Measurements from ENCODE around the gene CBL. TPM values are rescaled to one million over a fixed set of nuclear protein-coding genes. Genes with fewer than 3 reads are reported as not detected.
"Not testable (repeated sequence)": the region's sequence is repeated elsewhere in the genome, so short reads cannot be mapped to it uniquely, and the experiment has no call there.

CBL gene
- total RNA-seq, 1 donor from 2014 or later = 21.6 TPM

DNA sequence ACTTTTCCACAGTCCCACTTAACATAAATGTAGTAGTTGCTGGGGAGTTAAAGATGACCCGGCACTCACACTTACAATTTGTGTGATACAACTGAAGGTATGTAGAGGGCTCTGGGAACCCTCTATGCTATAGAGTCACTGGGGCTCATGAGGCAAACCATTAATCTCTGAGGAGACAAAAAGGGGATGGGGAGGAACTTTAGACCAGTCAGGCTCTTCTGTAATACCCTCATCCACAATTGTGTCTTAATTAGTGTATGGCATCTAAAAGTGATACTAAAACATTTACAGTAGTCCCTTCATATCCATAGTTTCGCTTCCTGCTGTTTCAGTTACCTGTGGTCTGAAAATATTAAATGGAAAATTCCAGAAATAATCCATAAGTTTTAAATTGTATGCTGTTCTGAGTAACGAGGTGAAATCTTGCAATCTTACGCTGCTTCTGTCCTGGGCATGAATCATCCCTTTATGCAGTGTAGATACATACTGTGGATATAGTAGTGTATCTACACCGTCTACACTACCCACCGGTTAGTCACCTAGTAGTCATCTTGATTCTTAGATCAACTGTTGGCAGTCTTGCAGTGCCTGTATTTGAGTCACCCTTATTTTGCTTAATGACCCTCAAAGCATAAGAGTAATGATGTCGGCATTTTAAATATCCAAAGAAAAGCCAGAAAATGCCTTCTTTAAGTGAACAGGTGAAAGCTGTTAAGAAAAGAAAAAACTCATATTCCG lies 12.2 kb downstream of the CBL start:
- H3K4me1 ChIP-seq = no peaks in the 10 kb centered on the region
- no peak overlapping the region for H3K4me3 ChIP-seq
- H3K36me3 ChIP-seq = no peaks in the 10 kb centered on the region
- no peaks in the 10 kb centered on the region for H3K27me3 ChIP-seq
- no peak for TF ChIP-seq CTCF (IDR thresholded peaks at IDR 0.05)
- H3K27ac ChIP-seq = no peak overlapping the region
- intact Hi-C loops (cut with DNase I) = no loop called here
- no peak for DNase-seq (ENCODE audit: low spot score in 2 of 2)
- no peaks in the 10 kb centered on the region for H3K9me3 ChIP-seq

DNA sequence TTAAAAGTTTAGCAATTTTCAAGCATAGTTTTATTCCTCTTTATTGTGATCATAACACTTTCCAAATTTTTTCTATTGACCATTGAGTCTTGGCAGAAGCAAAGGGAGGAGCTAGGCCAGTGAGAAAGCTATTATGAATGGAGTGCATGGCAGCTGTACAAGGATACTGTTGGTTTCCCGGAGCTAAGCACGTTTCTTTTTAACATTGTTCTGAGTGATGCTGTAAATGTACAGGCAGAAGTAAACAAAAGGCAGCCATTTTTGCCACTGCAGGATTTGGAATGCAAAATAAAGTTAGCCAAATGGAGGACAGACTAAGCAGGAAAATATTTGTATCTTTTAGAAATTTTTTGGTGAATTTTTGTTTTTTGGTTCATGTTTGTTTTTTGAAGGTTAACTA lies 16.2 kb downstream of the CBL start:
- Histone ChIP-seq H3K4me1 (no peaks in the 10 kb centered on the region), H3K27ac (no peak overlapping the region)
- intact Hi-C loops (cut with DNase I) = no loop called here

GRCh38 chr11:119222891-119223290 lies 16.8 kb downstream of the CBL start:
- H3K36me3 ChIP-seq = no peaks in the 10 kb centered on the region
- no peak overlapping the region for H3K4me3 ChIP-seq
- H3K27ac ChIP-seq = no peak overlapping the region
- no peak for DNase-seq (ENCODE audit: low spot score in 2 of 2)
- no peak for TF ChIP-seq CTCF (IDR thresholded peaks at IDR 0.05)
- intact Hi-C loops (cut with DNase I) = no loop called here
- H3K27me3 ChIP-seq = no peaks in the 10 kb centered on the region
- no peaks in the 10 kb centered on the region for H3K4me1 ChIP-seq
- no peaks in the 10 kb centered on the region for H3K9me3 ChIP-seq

More for the DNA sequence above, 16.2 kb downstream of the CBL start:
- H3K9me3 ChIP-seq = no peaks in the 10 kb centered on the region
- H3K27me3 ChIP-seq = no peaks in the 10 kb centered on the region
- TF ChIP-seq CTCF (IDR thresholded peaks at IDR 0.05) = no peak
- no peaks in the 10 kb centered on the region for H3K36me3 ChIP-seq
- H3K4me3 ChIP-seq = no peak overlapping the region
- DNase-seq (ENCODE audit: low spot score in 2 of 2) = no peak

DNA sequence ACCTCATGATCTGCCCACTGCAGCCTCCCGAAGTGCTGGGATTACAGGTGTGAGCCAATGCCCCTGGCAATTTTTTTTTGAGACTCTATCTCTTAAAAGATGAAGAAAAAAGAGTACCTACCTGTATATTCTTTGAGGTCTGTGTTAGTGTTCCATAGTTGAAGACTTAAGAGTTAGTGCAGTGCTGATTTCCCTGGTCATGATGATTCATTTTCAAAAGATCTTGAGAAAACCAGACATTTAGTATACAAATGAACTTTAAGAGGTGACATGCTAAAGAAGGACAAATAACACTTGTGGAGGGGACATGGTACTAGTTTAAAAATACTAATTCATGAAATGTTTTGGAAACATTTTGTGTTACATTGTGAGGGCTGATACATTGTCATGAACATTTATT lies 17.7 kb downstream of the CBL start:
- H3K4me3 ChIP-seq = no peak overlapping the region
- H3K36me3 ChIP-seq = no peaks in the 10 kb centered on the region
- TF ChIP-seq CTCF (IDR thresholded peaks at IDR 0.05) = no peak
- intact Hi-C loops (cut with DNase I) = no loop called here
- no peaks in the 10 kb centered on the region for H3K4me1 ChIP-seq
- no peaks in the 10 kb centered on the region for H3K27me3 ChIP-seq
- DNase-seq (ENCODE audit: low spot score in 2 of 2) = no peak
- no peak overlapping the region for H3K27ac ChIP-seq
- no peaks in the 10 kb centered on the region for H3K9me3 ChIP-seq

DNA sequence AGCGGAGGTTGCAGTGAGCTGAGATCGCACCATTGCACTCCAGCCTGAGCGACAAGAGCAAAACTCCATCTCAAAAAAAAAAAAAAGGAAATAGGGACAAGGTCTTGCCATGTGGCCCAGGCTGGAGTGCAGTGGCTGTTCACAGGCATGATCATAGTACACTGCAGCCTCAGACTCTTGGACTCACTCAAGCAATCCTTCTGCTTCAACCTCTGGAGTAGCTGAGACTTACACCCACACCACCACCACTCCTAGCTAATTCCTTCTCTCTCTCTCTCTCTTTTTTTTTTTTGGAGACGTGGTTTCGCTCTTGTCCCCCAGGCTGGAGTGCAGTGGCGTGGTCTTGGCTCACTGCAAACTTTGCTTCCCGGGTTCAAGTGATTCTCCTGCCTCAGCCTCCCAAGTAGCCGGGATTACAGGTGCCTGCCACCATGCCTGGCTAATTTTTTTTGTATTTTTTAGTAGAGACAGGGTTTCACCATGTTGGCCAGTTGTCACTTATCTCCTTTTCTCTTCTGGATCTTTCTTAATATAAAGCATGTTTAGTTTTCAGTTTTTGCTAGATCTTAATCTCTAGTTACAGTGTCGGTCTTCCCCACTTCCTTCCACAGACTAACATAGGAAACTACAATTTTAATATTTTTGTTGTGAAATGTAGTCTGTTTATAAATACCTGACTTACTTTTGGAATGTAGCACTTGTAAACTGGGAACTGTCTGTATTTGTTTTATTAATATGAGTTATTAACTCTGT lies 22.6 kb downstream of the CBL start:
- H3K4me1 ChIP-seq; DNase-seq (ENCODE audit: low spot score in 2 of 2); intact Hi-C loops (cut with DNase I): not testable (repeated sequence)

GRCh38 chr11:119229288-119229672 lies 23.1 kb downstream of the CBL start:
- no peak for DNase-seq (ENCODE audit: low spot score in 2 of 2)
- no peaks in the 10 kb centered on the region for H3K9me3 ChIP-seq
- H3K27ac ChIP-seq = no peak overlapping the region
- intact Hi-C loops (cut with DNase I) = no loop called here
- no peaks in the 10 kb centered on the region for H3K27me3 ChIP-seq
- H3K36me3 ChIP-seq = peaks cover 12 to 14% of the 10 kb centered on the region in 2 donors
- no peaks in the 10 kb centered on the region for H3K4me1 ChIP-seq
- no peak for TF ChIP-seq CTCF (IDR thresholded peaks at IDR 0.05)
- H3K4me3 ChIP-seq = no peak overlapping the region

More for the DNA sequence above, 22.6 kb downstream of the CBL start:
- H3K27ac ChIP-seq, H3K4me3 ChIP-seq, H3K27me3 ChIP-seq, H3K9me3 ChIP-seq, H3K36me3 ChIP-seq: not testable (repeated sequence)

All from ascending aorta (tissue), 2 donors.